GM23338 (cell line): Measurements from ENCODE around the gene POU2AF3. TPM values are rescaled to one million over a fixed set of nuclear protein-coding genes. Genes with fewer than 3 reads are reported as not detected.
A peak's percentile ranks its signal among the peaks of the same experiment; 100 is the strongest.

Experiments used
- ATAC-seq: fragments of 200-7000 bp; cut with Tn5 transposase; 3 replicates; pipeline ENCODE4 v1.9.1; 2020
- DNase-seq: peaks from one replicate; pipeline ENCODE4 v3.0.0-alpha.2; 2015; ENCODE audit warnings: low spot score
- H2AFZ ChIP-seq: fragments of 200-600 bp; sonication (generic); 2 replicates; pipeline ENCODE4 v1.8.0; 2016; ENCODE audit warnings: antibody characterized with exemption, mild to moderate bottlenecking, moderate library complexity
- H3F3A ChIP-seq: fragments of 200-600 bp; sonication (generic); replicated peaks from 2 replicates; pipeline ENCODE4 v1.8.0; 2017; ENCODE audit warnings: antibody characterized with exemption, mixed run types, low read depth
- H3K27ac ChIP-seq: fragments of 200-600 bp; sonication (generic); 2 replicates; pipeline ENCODE4 v1.6.1; 2016; ENCODE audit warnings: low read depth
- H3K27me3 ChIP-seq: fragments of 200-600 bp; sonication (generic); 2 replicates; pipeline ENCODE4 v1.8.0; 2016; ENCODE audit warnings: mild to moderate bottlenecking, mixed run types, moderate library complexity; ENCODE audit not compliant: insufficient read depth
- H3K36me3 ChIP-seq: fragments of 200-600 bp; sonication (generic); 2 replicates; pipeline ENCODE4 v1.8.0; 2016; ENCODE audit warnings: mild to moderate bottlenecking; ENCODE audit not compliant: insufficient read depth
- H3K4me1 ChIP-seq: fragments of 200-600 bp; sonication (generic); 2 replicates; pipeline ENCODE4 v1.8.0; 2016; ENCODE audit warnings: mild to moderate bottlenecking, moderate library complexity; ENCODE audit not compliant: insufficient read depth
- H3K4me2 ChIP-seq: fragments of 200-600 bp; sonication (generic); 2 replicates; pipeline ENCODE4 v1.7.1; 2017; ENCODE audit warnings: mixed run types
- H3K4me3 ChIP-seq: fragments of 200-600 bp; sonication (generic); 2 replicates; pipeline ENCODE4 v1.6.1; 2016; ENCODE audit warnings: mixed run types
- H3K79me2 ChIP-seq: fragments of 200-600 bp; sonication (generic); replicated peaks from 2 replicates; pipeline ENCODE4 v1.8.0; 2017; ENCODE audit warnings: mild to moderate bottlenecking; ENCODE audit not compliant: insufficient read depth
- H3K9me2 ChIP-seq: fragments of 200-600 bp; sonication (generic); 2 replicates; pipeline ENCODE4 v1.8.0; 2017; ENCODE audit not compliant: insufficient read depth
- H4K20me1 ChIP-seq: fragments of 200-600 bp; sonication (generic); replicated peaks from 2 replicates; pipeline ENCODE4 v1.8.0; 2017; ENCODE audit warnings: mild to moderate bottlenecking; ENCODE audit not compliant: insufficient read depth
- H3K27ac Mint-ChIP-seq: 2 replicates; pipeline ENCODE4 v1.8.0; 2020; ENCODE audit warnings: inconsistent platforms, mild to moderate bottlenecking, moderate library complexity, mixed read lengths
- H3K27me3 Mint-ChIP-seq: 3 replicates; pipeline ENCODE4 v1.8.0; 2022; ENCODE audit warnings: low read depth, mild to moderate bottlenecking, moderate library complexity, mixed read lengths, inconsistent platforms; ENCODE audit not compliant: insufficient read depth, poor library complexity
- H3K36me3 Mint-ChIP-seq: 3 replicates; pipeline ENCODE4 v1.8.0; 2021; ENCODE audit warnings: low read depth, mild to moderate bottlenecking, inconsistent platforms, moderate library complexity, mixed read lengths
- H3K4me1 Mint-ChIP-seq: 3 replicates; pipeline ENCODE4 v1.8.0; 2020; ENCODE audit warnings: mild to moderate bottlenecking, inconsistent platforms, mixed read lengths
- H3K4me3 Mint-ChIP-seq: 3 replicates; pipeline ENCODE4 v1.8.0; 2021; ENCODE audit warnings: moderate library complexity, mild to moderate bottlenecking, inconsistent platforms, mixed read lengths
- H3K9me3 Mint-ChIP-seq: 3 replicates; pipeline ENCODE4 v1.8.0; 2020; ENCODE audit warnings: moderate library complexity, mild to moderate bottlenecking, inconsistent platforms, mixed read lengths
- CREB1 ChIP-seq: fragments of 250-450 bp; sonication (Bioruptor Pico); IDR thresholded peaks from 2 replicates; pipeline ENCODE4 v1.5.0; 2020; ENCODE audit warnings: low read depth, mild to moderate bottlenecking, moderate library complexity
- EZH2 ChIP-seq: fragments of 200-600 bp; sonication (generic); IDR thresholded peaks from one replicate; pipeline ENCODE4 v1.8.0; 2017; ENCODE audit warnings: antibody characterized with exemption, mild to moderate bottlenecking, low read depth; ENCODE audit not compliant: unreplicated experiment
- EZH2phosphoT487 ChIP-seq: fragments of 200-600 bp; sonication (generic); IDR thresholded peaks from one replicate; pipeline ENCODE4 v1.8.1; 2018; ENCODE audit warnings: antibody characterized with exemption; ENCODE audit not compliant: unreplicated experiment
- JUNB ChIP-seq: IDR thresholded peaks from one replicate; pipeline ENCODE4 v1.6.1; 2016; ENCODE audit warnings: antibody characterized with exemption; ENCODE audit not compliant: unreplicated experiment
- NANOG ChIP-seq: IDR thresholded peaks from 2 replicates; pipeline ENCODE4 v1.6.1; 2016; ENCODE audit warnings: antibody characterized with exemption, borderline replicate concordance
- POLR2AphosphoS5 ChIP-seq: IDR thresholded peaks from 2 replicates; pipeline ENCODE4 v1.6.1; 2016; ENCODE audit warnings: antibody characterized with exemption, low read depth
- STAT1 ChIP-seq: IDR thresholded peaks from one replicate; pipeline ENCODE4 v1.6.1; 2016; ENCODE audit warnings: antibody characterized with exemption; ENCODE audit not compliant: unreplicated experiment
- ZNF114 ChIP-seq: fragments of 250-450 bp; sonication (Bioruptor Pico); IDR thresholded peaks from 2 replicates; pipeline ENCODE4 v1.5.0; 2020; ENCODE audit warnings: mild to moderate bottlenecking, moderate library complexity
- ZNF331 ChIP-seq: fragments of 250-450 bp; sonication (Bioruptor Pico); IDR thresholded peaks from 2 replicates; pipeline ENCODE4 v1.5.0; 2020; ENCODE audit warnings: low read depth, mild to moderate bottlenecking, moderate library complexity
- polyA plus RNA-seq: library from polyadenylated mRNA; unstranded; fragments of >200 nt; fragmentation: Nextera tagmentation; extraction: Ambion mirVana; gene quantifications from 2 replicates; pipeline ENCODE4 v1.2.1, GENCODE V29; 2016
- total RNA-seq: library from RNA; depleted of rRNA; stranded (reverse); fragments of >200 nt; shearing (Covaris generic); gene quantifications from 2 replicates; pipeline ENCODE4 v1.2.3, GENCODE V29; 2014
- TF ChIP-seq, protein P1 (sequence below): fragments of 250-450 bp; sonication (Bioruptor Pico); IDR thresholded peaks from 2 replicates; pipeline ENCODE4 v1.5.0; 2020; ENCODE audit warnings: mild to moderate bottlenecking, moderate library complexity
- TF ChIP-seq, protein P2 (sequence below), 2 experiments: fragments of 200-600 bp in 1 of 2; sonication (generic) in 1 of 2; conservative IDR thresholded peaks; 2 replicates each; pipeline versions ENCODE4 v1.5.1 to v1.6.1; 2016 to 2017; ENCODE audit warnings: antibody characterized with exemption in 2 of 2, low read depth in 2 of 2, mild to moderate bottlenecking in 2 of 2, moderate library complexity in 1 of 2
- TF ChIP-seq, protein P3 (sequence below): IDR thresholded peaks from 2 replicates; pipeline ENCODE4 v1.6.1; 2016; ENCODE audit warnings: antibody characterized with exemption
- TF ChIP-seq, protein P4 (sequence below): IDR thresholded peaks from one replicate; pipeline ENCODE4 v1.6.1; 2018; ENCODE audit warnings: antibody characterized with exemption; ENCODE audit not compliant: unreplicated experiment

The POU2AF3 gene
- total and polyA plus RNA-seq, 2 experiments from 2014 or later: 2.7 to 3.4 TPM

DNA sequence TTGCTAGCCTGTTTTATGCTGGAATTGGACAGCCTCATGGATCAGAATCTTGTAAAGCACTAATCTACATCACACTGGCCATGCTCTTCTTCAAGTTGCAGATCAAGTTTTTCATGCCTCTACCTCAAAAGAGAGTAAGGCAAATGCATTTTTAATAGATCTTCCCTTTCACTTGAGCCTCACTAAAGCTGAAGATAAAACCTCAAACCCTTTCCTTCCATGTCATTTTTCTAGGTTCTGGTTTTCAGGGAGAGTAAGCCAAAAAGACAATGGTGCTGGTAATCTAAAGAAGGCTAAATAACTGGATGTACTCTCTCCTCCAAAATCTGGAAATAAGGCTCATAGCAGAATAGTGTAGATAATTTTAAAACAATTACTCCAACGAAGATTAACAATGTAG, 52.5 kb downstream of the POU2AF3 start:
- no peaks in the 10 kb centered on the region for H3K9me3 Mint-ChIP-seq
- ATAC-seq: no peak
- H3K27ac Mint-ChIP-seq: no peak overlapping the region

More for the DNA sequence above, 52.5 kb downstream of the POU2AF3 start:
- H3K36me3 ChIP-seq: no peaks in the 10 kb centered on the region
- H3K4me1 ChIP-seq: no peaks in the 10 kb centered on the region
- no peaks in the 10 kb centered on the region for H3K79me2 ChIP-seq
- no peaks in the 10 kb centered on the region for H4K20me1 ChIP-seq
- DNase-seq: no peak
- H2AFZ ChIP-seq: peak overlapping the region; percentile 29; the same call in 1 of the 2 replicates
- no peak overlapping the region for H3K4me3 ChIP-seq
- no peak overlapping the region for H3K4me2 ChIP-seq
- no peak overlapping the region for H3K27ac ChIP-seq
- Mint-ChIP-seq H3K4me3 (no peak overlapping the region), H3K4me1 (no peaks in the 10 kb centered on the region), H3K27me3 (peaks cover 2% of the 10 kb centered on the region), H3K36me3 (no peaks in the 10 kb centered on the region)
- 0 out of 2 replicates have a peak, but pooled peaks cover 3% of the 10 kb centered on the region for H3K9me2 ChIP-seq
- H3K27me3 ChIP-seq: no peaks in the 10 kb centered on the region
- TF ChIP-seq ZNF114: no peak
- TF ChIP-seq, protein P1, sequence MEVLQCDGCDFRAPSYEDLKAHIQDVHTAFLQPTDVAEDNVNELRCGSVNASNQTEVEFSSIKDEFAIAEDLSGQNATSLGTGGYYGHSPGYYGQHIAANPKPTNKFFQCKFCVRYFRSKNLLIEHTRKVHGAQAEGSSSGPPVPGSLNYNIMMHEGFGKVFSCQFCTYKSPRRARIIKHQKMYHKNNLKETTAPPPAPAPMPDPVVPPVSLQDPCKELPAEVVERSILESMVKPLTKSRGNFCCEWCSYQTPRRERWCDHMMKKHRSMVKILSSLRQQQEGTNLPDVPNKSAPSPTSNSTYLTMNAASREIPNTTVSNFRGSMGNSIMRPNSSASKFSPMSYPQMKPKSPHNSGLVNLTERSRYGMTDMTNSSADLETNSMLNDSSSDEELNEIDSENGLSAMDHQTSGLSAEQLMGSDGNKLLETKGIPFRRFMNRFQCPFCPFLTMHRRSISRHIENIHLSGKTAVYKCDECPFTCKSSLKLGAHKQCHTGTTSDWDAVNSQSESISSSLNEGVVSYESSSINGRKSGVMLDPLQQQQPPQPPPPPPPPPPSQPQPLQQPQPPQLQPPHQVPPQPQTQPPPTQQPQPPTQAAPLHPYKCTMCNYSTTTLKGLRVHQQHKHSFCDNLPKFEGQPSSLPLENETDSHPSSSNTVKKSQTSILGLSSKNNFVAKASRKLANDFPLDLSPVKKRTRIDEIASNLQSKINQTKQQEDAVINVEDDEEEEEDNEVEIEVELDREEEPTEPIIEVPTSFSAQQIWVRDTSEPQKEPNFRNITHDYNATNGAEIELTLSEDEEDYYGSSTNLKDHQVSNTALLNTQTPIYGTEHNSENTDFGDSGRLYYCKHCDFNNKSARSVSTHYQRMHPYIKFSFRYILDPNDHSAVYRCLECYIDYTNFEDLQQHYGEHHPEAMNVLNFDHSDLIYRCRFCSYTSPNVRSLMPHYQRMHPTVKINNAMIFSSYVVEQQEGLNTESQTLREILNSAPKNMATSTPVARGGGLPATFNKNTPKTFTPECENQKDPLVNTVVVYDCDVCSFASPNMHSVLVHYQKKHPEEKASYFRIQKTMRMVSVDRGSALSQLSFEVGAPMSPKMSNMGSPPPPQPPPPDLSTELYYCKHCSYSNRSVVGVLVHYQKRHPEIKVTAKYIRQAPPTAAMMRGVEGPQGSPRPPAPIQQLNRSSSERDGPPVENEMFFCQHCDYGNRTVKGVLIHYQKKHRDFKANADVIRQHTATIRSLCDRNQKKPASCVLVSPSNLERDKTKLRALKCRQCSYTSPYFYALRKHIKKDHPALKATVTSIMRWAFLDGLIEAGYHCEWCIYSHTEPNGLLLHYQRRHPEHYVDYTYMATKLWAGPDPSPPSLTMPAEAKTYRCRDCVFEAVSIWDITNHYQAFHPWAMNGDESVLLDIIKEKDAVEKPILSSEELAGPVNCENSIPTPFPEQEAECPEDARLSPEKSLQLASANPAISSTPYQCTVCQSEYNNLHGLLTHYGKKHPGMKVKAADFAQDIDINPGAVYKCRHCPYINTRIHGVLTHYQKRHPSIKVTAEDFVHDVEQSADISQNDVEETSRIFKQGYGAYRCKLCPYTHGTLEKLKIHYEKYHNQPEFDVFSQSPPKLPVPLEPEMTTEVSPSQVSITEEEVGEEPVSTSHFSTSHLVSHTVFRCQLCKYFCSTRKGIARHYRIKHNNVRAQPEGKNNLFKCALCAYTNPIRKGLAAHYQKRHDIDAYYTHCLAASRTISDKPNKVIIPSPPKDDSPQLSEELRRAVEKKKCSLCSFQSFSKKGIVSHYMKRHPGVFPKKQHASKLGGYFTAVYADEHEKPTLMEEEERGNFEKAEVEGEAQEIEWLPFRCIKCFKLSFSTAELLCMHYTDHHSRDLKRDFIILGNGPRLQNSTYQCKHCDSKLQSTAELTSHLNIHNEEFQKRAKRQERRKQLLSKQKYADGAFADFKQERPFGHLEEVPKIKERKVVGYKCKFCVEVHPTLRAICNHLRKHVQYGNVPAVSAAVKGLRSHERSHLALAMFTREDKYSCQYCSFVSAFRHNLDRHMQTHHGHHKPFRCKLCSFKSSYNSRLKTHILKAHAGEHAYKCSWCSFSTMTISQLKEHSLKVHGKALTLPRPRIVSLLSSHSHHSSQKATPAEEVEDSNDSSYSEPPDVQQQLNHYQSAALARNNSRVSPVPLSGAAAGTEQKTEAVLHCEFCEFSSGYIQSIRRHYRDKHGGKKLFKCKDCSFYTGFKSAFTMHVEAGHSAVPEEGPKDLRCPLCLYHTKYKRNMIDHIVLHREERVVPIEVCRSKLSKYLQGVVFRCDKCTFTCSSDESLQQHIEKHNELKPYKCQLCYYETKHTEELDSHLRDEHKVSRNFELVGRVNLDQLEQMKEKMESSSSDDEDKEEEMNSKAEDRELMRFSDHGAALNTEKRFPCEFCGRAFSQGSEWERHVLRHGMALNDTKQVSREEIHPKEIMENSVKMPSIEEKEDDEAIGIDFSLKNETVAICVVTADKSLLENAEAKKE (CRISPR knock-in tag): no peak
- TF ChIP-seq, protein P2, sequence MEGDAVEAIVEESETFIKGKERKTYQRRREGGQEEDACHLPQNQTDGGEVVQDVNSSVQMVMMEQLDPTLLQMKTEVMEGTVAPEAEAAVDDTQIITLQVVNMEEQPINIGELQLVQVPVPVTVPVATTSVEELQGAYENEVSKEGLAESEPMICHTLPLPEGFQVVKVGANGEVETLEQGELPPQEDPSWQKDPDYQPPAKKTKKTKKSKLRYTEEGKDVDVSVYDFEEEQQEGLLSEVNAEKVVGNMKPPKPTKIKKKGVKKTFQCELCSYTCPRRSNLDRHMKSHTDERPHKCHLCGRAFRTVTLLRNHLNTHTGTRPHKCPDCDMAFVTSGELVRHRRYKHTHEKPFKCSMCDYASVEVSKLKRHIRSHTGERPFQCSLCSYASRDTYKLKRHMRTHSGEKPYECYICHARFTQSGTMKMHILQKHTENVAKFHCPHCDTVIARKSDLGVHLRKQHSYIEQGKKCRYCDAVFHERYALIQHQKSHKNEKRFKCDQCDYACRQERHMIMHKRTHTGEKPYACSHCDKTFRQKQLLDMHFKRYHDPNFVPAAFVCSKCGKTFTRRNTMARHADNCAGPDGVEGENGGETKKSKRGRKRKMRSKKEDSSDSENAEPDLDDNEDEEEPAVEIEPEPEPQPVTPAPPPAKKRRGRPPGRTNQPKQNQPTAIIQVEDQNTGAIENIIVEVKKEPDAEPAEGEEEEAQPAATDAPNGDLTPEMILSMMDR (conservative IDR thresholded peaks at IDR 0.05; ENCODE audit: low read depth in 2 of 2): no peak
- TF ChIP-seq NANOG: no peak
- no peak for TF ChIP-seq JUNB
- TF ChIP-seq ZNF331: no peak
- TF ChIP-seq, protein P3, sequence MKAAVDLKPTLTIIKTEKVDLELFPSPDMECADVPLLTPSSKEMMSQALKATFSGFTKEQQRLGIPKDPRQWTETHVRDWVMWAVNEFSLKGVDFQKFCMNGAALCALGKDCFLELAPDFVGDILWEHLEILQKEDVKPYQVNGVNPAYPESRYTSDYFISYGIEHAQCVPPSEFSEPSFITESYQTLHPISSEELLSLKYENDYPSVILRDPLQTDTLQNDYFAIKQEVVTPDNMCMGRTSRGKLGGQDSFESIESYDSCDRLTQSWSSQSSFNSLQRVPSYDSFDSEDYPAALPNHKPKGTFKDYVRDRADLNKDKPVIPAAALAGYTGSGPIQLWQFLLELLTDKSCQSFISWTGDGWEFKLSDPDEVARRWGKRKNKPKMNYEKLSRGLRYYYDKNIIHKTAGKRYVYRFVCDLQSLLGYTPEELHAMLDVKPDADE: no peak
- TF ChIP-seq EZH2phosphoT487: no peak
- TF ChIP-seq, protein P4, sequence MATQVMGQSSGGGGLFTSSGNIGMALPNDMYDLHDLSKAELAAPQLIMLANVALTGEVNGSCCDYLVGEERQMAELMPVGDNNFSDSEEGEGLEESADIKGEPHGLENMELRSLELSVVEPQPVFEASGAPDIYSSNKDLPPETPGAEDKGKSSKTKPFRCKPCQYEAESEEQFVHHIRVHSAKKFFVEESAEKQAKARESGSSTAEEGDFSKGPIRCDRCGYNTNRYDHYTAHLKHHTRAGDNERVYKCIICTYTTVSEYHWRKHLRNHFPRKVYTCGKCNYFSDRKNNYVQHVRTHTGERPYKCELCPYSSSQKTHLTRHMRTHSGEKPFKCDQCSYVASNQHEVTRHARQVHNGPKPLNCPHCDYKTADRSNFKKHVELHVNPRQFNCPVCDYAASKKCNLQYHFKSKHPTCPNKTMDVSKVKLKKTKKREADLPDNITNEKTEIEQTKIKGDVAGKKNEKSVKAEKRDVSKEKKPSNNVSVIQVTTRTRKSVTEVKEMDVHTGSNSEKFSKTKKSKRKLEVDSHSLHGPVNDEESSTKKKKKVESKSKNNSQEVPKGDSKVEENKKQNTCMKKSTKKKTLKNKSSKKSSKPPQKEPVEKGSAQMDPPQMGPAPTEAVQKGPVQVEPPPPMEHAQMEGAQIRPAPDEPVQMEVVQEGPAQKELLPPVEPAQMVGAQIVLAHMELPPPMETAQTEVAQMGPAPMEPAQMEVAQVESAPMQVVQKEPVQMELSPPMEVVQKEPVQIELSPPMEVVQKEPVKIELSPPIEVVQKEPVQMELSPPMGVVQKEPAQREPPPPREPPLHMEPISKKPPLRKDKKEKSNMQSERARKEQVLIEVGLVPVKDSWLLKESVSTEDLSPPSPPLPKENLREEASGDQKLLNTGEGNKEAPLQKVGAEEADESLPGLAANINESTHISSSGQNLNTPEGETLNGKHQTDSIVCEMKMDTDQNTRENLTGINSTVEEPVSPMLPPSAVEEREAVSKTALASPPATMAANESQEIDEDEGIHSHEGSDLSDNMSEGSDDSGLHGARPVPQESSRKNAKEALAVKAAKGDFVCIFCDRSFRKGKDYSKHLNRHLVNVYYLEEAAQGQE: no peak
- TF ChIP-seq EZH2: no peak
- TF ChIP-seq CREB1 (CRISPR knock-in tag): no peak
- TF ChIP-seq POLR2AphosphoS5: no peak
- TF ChIP-seq STAT1: no peak
- H3F3A ChIP-seq: no peaks in the 10 kb centered on the region
